ENCODE results near the gene PPDPF. TPM values are rescaled to one million over a fixed set of nuclear protein-coding genes. Genes with fewer than 3 reads are reported as not detected.
"Not testable (repeated sequence)": the region's sequence is repeated elsewhere in the genome, so short reads cannot be mapped to it uniquely, and the experiment has no call there.

PPDPF gene
- total RNA-seq, 1 experiment from 2014 or later: 38.0 TPM

- in situ Hi-C loops (cut with HindIII; ENCODE audit: low sequenced_read_pairs): no loop called here
- no peak for DNase-seq (ENCODE audit: low spot score)
Measured at GRCh38 chr20:63568170-63568981, 47.8 kb downstream of the PPDPF start.

GRCh38 chr20:63568986-63569949 lies 48.7 kb downstream of the PPDPF start:
- in situ Hi-C loops (cut with HindIII; ENCODE audit: low sequenced_read_pairs): no loop called here
- DNase-seq (ENCODE audit: low spot score): peak; percentile 15

- DNase-seq (ENCODE audit: low spot score): no peak
- in situ Hi-C loops (cut with HindIII; ENCODE audit: low sequenced_read_pairs): no loop called here
Measured at GRCh38 chr20:63570281-63571086, 49.9 kb downstream of the PPDPF start.

- DNase-seq (ENCODE audit: low spot score); in situ Hi-C loops (cut with HindIII; ENCODE audit: low sequenced_read_pairs): not testable (repeated sequence)
Measured at GRCh38 chr20:63571087-63571478, 50.5 kb downstream of the PPDPF start.

Other genes with a start within 250 kb of the PPDPF start
- gene ARFGAP1, start 248.0 kb upstream of the PPDPF start, total RNA-seq (2014; rRNA removed; shearing (Covaris generic)): 69.8 and 86.8 TPM in 2 replicates
- not detected in 2 replicates for gene COL20A1, start 227.6 kb upstream of the PPDPF start, total RNA-seq (2014; rRNA removed; shearing (Covaris generic))
- gene CHRNA4, start 159.4 kb upstream of the PPDPF start, total RNA-seq (2014; rRNA removed; shearing (Covaris generic)): 0.37 and 1.4 TPM in 2 replicates
- 133 and 160 TPM in 2 replicates for gene KCNQ2, start 48.1 kb upstream of the PPDPF start, total RNA-seq (2014; rRNA removed; shearing (Covaris generic))
- 47.5 and 58.1 TPM in 2 replicates for gene EEF1A2, start 21.7 kb upstream of the PPDPF start, total RNA-seq (2014; rRNA removed; shearing (Covaris generic))
- gene PTK6, start 16.6 kb downstream of the PPDPF start, total RNA-seq (2014; rRNA removed; shearing (Covaris generic)): 0.10 TPM in 1 of 2 replicates, not detected in the other
- gene SRMS, start 27.0 kb downstream of the PPDPF start, total RNA-seq (2014; rRNA removed; shearing (Covaris generic)): not detected in 2 replicates
- gene FNDC11, start 33.4 kb downstream of the PPDPF start, total RNA-seq (2014; rRNA removed; shearing (Covaris generic)): 0.86 and 1.4 TPM in 2 replicates
- 10.1 and 14.3 TPM in 2 replicates for gene HELZ2, start 53.5 kb downstream of the PPDPF start, total RNA-seq (2014; rRNA removed; shearing (Covaris generic))
- gene GMEB2, start 106.3 kb downstream of the PPDPF start, total RNA-seq (2014; rRNA removed; shearing (Covaris generic)): 19.3 and 19.7 TPM in 2 replicates
- gene STMN3, start 132.7 kb downstream of the PPDPF start, total RNA-seq (2014; rRNA removed; shearing (Covaris generic)): 179 and 180 TPM in 2 replicates
- gene RTEL1, start 137.5 kb downstream of the PPDPF start, total RNA-seq (2014; rRNA removed; shearing (Covaris generic)): 18.5 and 18.7 TPM in 2 replicates
- gene TNFRSF6B, start 175.9 kb downstream of the PPDPF start, total RNA-seq (2014; rRNA removed; shearing (Covaris generic)): not detected in 2 replicates
- 33.0 and 36.7 TPM in 2 replicates for gene ARFRP1, start 187.2 kb downstream of the PPDPF start, total RNA-seq (2014; rRNA removed; shearing (Covaris generic))
- gene ZGPAT, start 187.3 kb downstream of the PPDPF start, total RNA-seq (2014; rRNA removed; shearing (Covaris generic)): 49.4 and 52.7 TPM in 2 replicates
- 12.6 and 15.1 TPM in 2 replicates for gene LIME1, start 215.9 kb downstream of the PPDPF start, total RNA-seq (2014; rRNA removed; shearing (Covaris generic))
- 71.8 and 118 TPM in 2 replicates for gene SLC2A4RG, start 219.0 kb downstream of the PPDPF start, total RNA-seq (2014; rRNA removed; shearing (Covaris generic))